Fibroblast of lung (primary cell): Measurements from ENCODE around the gene UGGT1. TPM values are rescaled to one million over a fixed set of nuclear protein-coding genes. Genes with fewer than 3 reads are reported as not detected.

Source experiments
- DNase-seq, 2 donors: peaks; one replicate each; pipeline versions ENCODE4 v3.0.0 to v3.0.0-alpha.2; 2010; ENCODE audit warnings: low read depth in 2 of 2
- H2AFZ ChIP-seq: 2 replicates; pipeline ENCODE4 v1.5.1; 2012; ENCODE audit warnings: low read length, control low read depth, inconsistent platforms
- H3K27ac ChIP-seq: 2 replicates; pipeline ENCODE4 v1.5.1; 2011; ENCODE audit warnings: low read length, control low read depth; ENCODE audit not compliant: insufficient read depth
- H3K27me3 ChIP-seq: 2 replicates; pipeline ENCODE4 v1.5.1; 2011; ENCODE audit warnings: mild to moderate bottlenecking, low read length; ENCODE audit not compliant: control insufficient read depth, insufficient read depth
- H3K36me3 ChIP-seq: 2 replicates; pipeline ENCODE4 v1.5.1; 2011; ENCODE audit warnings: low read length; ENCODE audit not compliant: control insufficient read depth, insufficient read depth
- H3K4me1 ChIP-seq: 2 replicates; pipeline ENCODE4 v1.5.1; 2011; ENCODE audit warnings: low read length; ENCODE audit not compliant: control insufficient read depth, insufficient read depth; ENCODE audit errors: extremely low read depth
- H3K4me2 ChIP-seq: 2 replicates; pipeline ENCODE4 v1.5.1; 2011; ENCODE audit warnings: low read length, control low read depth; ENCODE audit not compliant: insufficient read depth; ENCODE audit errors: extremely low read depth
- H3K4me3 ChIP-seq, 4 experiments: fragments of 200-600 bp in 1 of 4; sonication (generic) in 1 of 4; replicated peaks in 1 of 4; 2 replicates each; pipeline ENCODE4 v1.5.1; 2011 to 2016; ENCODE audit warnings: low read length in 4 of 4, low read depth in 3 of 4, mild to moderate bottlenecking in 3 of 4, control low read depth in 2 of 4, inconsistent platforms in 1 of 4, mixed read lengths in 1 of 4; ENCODE audit not compliant: insufficient read depth in 1 of 4; ENCODE audit errors: control extremely low read depth in 1 of 4
- H3K79me2 ChIP-seq: 2 replicates; pipeline ENCODE4 v1.5.1; 2012; ENCODE audit warnings: mild to moderate bottlenecking, low read length, inconsistent platforms; ENCODE audit not compliant: control insufficient read depth, insufficient read depth
- H3K9ac ChIP-seq: 2 replicates; pipeline ENCODE4 v1.5.1; 2011; ENCODE audit warnings: mild to moderate bottlenecking, low read length, control low read depth; ENCODE audit not compliant: insufficient read depth
- H3K9me3 ChIP-seq: 2 replicates; pipeline ENCODE4 v1.5.1; 2012; ENCODE audit warnings: low read depth, low read length; ENCODE audit not compliant: control insufficient read depth, insufficient read depth
- H4K20me1 ChIP-seq: 2 replicates; pipeline ENCODE4 v1.5.1; 2011; ENCODE audit warnings: low read length; ENCODE audit not compliant: control insufficient read depth, insufficient read depth; ENCODE audit errors: extremely low read depth
- EZH2 ChIP-seq: IDR thresholded peaks from 2 replicates; pipeline ENCODE4 v1.5.1; 2012; ENCODE audit warnings: low read length, control low read depth, mild to moderate bottlenecking; ENCODE audit errors: missing control alignments
- polyA plus RNA-seq, 2 donors: library from polyadenylated mRNA; depleted of rRNA in 1 of 2; stranded (reverse) in 1 of 2; unstranded in 1 of 2; fragments of >200 nt; gene quantifications; 2 replicates each; pipeline ENCODE4 v1.2.1, GENCODE V29; 2011 to 2012; ENCODE audit warnings: missing spikeins in 1 of 2
- total RNA-seq: library from RNA; depleted of rRNA; stranded (reverse); fragments of >200 nt; gene quantifications from 2 replicates; pipeline ENCODE4 v1.2.1, GENCODE V29; 2014
- TF ChIP-seq, protein P1 (sequence below), 2 donors: IDR thresholded peaks in 1 of 2; conservative IDR thresholded peaks in 1 of 2; 1 replicate in 1 of 2; 2 replicates in 1 of 2; pipeline ENCODE4 v1.5.1; 2011 to 2012; ENCODE audit warnings: low read length in 2 of 2, control low read depth in 1 of 2, inconsistent platforms in 1 of 2, low read depth in 1 of 2, mild to moderate bottlenecking in 1 of 2

UGGT1 gene
- total and polyA plus RNA-seq, 2 donors (not counting 1 experiment from before 2014, with no cell fraction given): 59.3 to 87.9 TPM

DNA sequence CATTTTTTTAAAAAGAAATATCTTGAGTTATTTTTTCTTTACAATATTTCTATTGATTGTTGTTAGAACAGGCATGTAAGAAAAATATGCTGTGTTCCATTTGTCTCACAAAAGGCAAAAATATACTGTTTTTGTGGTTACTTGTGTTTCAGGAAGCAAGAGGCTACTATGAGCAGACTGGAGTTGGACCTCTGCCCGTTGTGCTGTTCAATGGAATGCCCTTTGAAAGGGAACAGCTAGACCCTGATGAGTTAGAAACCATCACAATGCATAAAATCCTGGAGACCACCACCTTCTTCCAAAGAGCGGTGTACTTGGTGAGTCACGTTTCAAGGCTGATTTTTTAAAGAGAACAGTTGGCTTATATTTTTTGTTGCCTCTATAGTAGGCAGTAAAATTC, 54.7 kb downstream of the UGGT1 start:
- H2AFZ ChIP-seq: no peak overlapping the region
- no peaks in the 10 kb centered on the region for H3K9me3 ChIP-seq
- TF ChIP-seq, protein P1, sequence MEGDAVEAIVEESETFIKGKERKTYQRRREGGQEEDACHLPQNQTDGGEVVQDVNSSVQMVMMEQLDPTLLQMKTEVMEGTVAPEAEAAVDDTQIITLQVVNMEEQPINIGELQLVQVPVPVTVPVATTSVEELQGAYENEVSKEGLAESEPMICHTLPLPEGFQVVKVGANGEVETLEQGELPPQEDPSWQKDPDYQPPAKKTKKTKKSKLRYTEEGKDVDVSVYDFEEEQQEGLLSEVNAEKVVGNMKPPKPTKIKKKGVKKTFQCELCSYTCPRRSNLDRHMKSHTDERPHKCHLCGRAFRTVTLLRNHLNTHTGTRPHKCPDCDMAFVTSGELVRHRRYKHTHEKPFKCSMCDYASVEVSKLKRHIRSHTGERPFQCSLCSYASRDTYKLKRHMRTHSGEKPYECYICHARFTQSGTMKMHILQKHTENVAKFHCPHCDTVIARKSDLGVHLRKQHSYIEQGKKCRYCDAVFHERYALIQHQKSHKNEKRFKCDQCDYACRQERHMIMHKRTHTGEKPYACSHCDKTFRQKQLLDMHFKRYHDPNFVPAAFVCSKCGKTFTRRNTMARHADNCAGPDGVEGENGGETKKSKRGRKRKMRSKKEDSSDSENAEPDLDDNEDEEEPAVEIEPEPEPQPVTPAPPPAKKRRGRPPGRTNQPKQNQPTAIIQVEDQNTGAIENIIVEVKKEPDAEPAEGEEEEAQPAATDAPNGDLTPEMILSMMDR (conservative IDR thresholded peaks at IDR 0.05 in 1 of 2, IDR thresholded peaks at IDR 0.05 in 1 of 2; ENCODE audit: low read depth in 1 of 2, low read length in 2 of 2): no peak
- TF ChIP-seq EZH2: no peak
- H3K4me2 ChIP-seq: no peak overlapping the region
- H4K20me1 ChIP-seq: no peaks in the 10 kb centered on the region
- no peak overlapping the region for H3K9ac ChIP-seq
- H3K4me3 ChIP-seq: no peak overlapping the region
- H3K27me3 ChIP-seq: no peaks in the 10 kb centered on the region
- no peaks in the 10 kb centered on the region for H3K4me1 ChIP-seq
- H3K27ac ChIP-seq: no peak overlapping the region
- peak; percentile 6 to 74 for DNase-seq
- no peaks in the 10 kb centered on the region for H3K79me2 ChIP-seq
- peaks cover 2% of the 10 kb centered on the region for H3K36me3 ChIP-seq

GRCh38 chr2:128153786-128154185, 62.8 kb downstream of the UGGT1 start:
- Histone ChIP-seq H3K9ac (no peak overlapping the region), H3K4me3 (no peak overlapping the region), H3K27me3 (no peaks in the 10 kb centered on the region), H3K27ac (no peak overlapping the region), H3K4me2 (no peak overlapping the region), H4K20me1 (no peaks in the 10 kb centered on the region), H2AFZ (no peak overlapping the region), H3K9me3 (no peaks in the 10 kb centered on the region), H3K36me3 (peaks cover 4% of the 10 kb centered on the region), H3K4me1 (no peaks in the 10 kb centered on the region), H3K79me2 (no peaks in the 10 kb centered on the region)
- TF ChIP-seq EZH2: no peak
- TF ChIP-seq, protein P1 (conservative IDR thresholded peaks at IDR 0.05 in 1 of 2, IDR thresholded peaks at IDR 0.05 in 1 of 2; ENCODE audit: low read depth in 1 of 2, low read length in 2 of 2): no peak
- no peak for DNase-seq

- Histone ChIP-seq H3K4me1 (no peaks in the 10 kb centered on the region), H2AFZ (no peak overlapping the region), H3K27ac (no peak overlapping the region), H3K79me2 (no peaks in the 10 kb centered on the region), H4K20me1 (no peaks in the 10 kb centered on the region), H3K4me2 (no peak overlapping the region), H3K9ac (no peak overlapping the region), H3K27me3 (no peaks in the 10 kb centered on the region), H3K4me3 (no peak overlapping the region), H3K9me3 (no peaks in the 10 kb centered on the region), H3K36me3 (peaks cover 4% of the 10 kb centered on the region)
- TF ChIP-seq EZH2: no peak
- TF ChIP-seq, protein P1 (conservative IDR thresholded peaks at IDR 0.05 in 1 of 2, IDR thresholded peaks at IDR 0.05 in 1 of 2; ENCODE audit: low read depth in 1 of 2, low read length in 2 of 2): no peak
- DNase-seq: no peak
These were observed 63.2 kb downstream of the UGGT1 start for GRCh38 chr2:128154225-128154624.
